ENCODE data around the gene PCYT1B. TPM values are rescaled to one million over a fixed set of nuclear protein-coding genes. Genes with fewer than 3 reads are reported as not detected.

Gene PCYT1B
- total and polyA plus RNA-seq, 2 experiments from 2014 or later = 5.8 to 14.6 TPM

- Histone ChIP-seq H3K27ac (ENCODE audit: low read depth) (peak overlapping the region; percentile 99), H3K4me2 (peak overlapping the region; percentile 73), H3K79me2 (replicated peaks; ENCODE audit: insufficient read depth) (peaks cover 36% of the 10 kb centered on the region), H3K36me3 (ENCODE audit: insufficient read depth) (no peaks in the 10 kb centered on the region), H2AFZ (no peak overlapping the region), H3F3A (replicated peaks; ENCODE audit: low read depth) (no peaks in the 10 kb centered on the region), H4K20me1 (replicated peaks; ENCODE audit: insufficient read depth) (no peaks in the 10 kb centered on the region), H3K4me1 (ENCODE audit: insufficient read depth) (no peaks in the 10 kb centered on the region; the same call in 1 of the 2 replicates), H3K9me2 (ENCODE audit: insufficient read depth) (no peaks in the 10 kb centered on the region), H3K4me3 (peak overlapping the region; percentile 50), H3K27me3 (ENCODE audit: insufficient read depth) (no peaks in the 10 kb centered on the region)
- peaks cover 38% of the 10 kb centered on the region for H3K4me1 Mint-ChIP-seq
- H3K27me3 Mint-ChIP-seq (ENCODE audit: insufficient read depth, low read depth, poor library complexity) = peaks cover 3% of the 10 kb centered on the region
- no peaks in the 10 kb centered on the region; the same call in 1 of the 3 replicates for H3K36me3 Mint-ChIP-seq (ENCODE audit: low read depth)
- peak overlapping the region; percentile 95 for H3K4me3 Mint-ChIP-seq
- no peaks in the 10 kb centered on the region for H3K9me3 Mint-ChIP-seq
- H3K27ac Mint-ChIP-seq = peak overlapping the region; percentile 99
- peak; percentile 21; the same call in 1 of the 2 replicates for TF ChIP-seq POLR2AphosphoS5 (IDR thresholded peaks at IDR 0.05; ENCODE audit: low read depth)
- TF ChIP-seq, protein P1, sequence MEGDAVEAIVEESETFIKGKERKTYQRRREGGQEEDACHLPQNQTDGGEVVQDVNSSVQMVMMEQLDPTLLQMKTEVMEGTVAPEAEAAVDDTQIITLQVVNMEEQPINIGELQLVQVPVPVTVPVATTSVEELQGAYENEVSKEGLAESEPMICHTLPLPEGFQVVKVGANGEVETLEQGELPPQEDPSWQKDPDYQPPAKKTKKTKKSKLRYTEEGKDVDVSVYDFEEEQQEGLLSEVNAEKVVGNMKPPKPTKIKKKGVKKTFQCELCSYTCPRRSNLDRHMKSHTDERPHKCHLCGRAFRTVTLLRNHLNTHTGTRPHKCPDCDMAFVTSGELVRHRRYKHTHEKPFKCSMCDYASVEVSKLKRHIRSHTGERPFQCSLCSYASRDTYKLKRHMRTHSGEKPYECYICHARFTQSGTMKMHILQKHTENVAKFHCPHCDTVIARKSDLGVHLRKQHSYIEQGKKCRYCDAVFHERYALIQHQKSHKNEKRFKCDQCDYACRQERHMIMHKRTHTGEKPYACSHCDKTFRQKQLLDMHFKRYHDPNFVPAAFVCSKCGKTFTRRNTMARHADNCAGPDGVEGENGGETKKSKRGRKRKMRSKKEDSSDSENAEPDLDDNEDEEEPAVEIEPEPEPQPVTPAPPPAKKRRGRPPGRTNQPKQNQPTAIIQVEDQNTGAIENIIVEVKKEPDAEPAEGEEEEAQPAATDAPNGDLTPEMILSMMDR (conservative IDR thresholded peaks at IDR 0.05; ENCODE audit: low read depth in 2 of 2) = no peak
- no peak for TF ChIP-seq EZH2 (IDR thresholded peaks at IDR 0.05; ENCODE audit: low read depth, unreplicated experiment)
- no peak for TF ChIP-seq ZNF462 (CRISPR knock-in tag; IDR thresholded peaks at IDR 0.05)
- TF ChIP-seq CREB1 (CRISPR knock-in tag; IDR thresholded peaks at IDR 0.05; ENCODE audit: low read depth) = no peak
- 0 out of 2 replicates have a peak, but pooled peaks have one; percentile 6 for TF ChIP-seq NANOG (IDR thresholded peaks at IDR 0.05; ENCODE audit: borderline replicate concordance)
- DNase-seq (ENCODE audit: low spot score) (peak; percentile 70), ATAC-seq (peak; percentile 71)
Observed at GRCh38 chrX:24646745-24647182, 383 bp downstream of the PCYT1B start.

Measured in GM23338 (cell line).